Neuronal stem cell (in vitro differentiated cells): ENCODE results near the gene UMAD1.

ENCODE experiments used
- DNase-seq: peaks from one replicate; pipeline ENCODE4 v3.0.0-alpha.2; 2013; ENCODE audit warnings: low spot score
- H2AFZ ChIP-seq: one replicate; pipeline ENCODE4 v1.6.1; 2013; ENCODE audit warnings: mild to moderate bottlenecking, low read length, inconsistent platforms
- H2AK5ac ChIP-seq: 2 replicates; pipeline ENCODE4 v1.6.1; 2013; ENCODE audit warnings: low read depth, mild to moderate bottlenecking, inconsistent platforms, low read length, moderate library complexity, mixed read lengths
- H2BK120ac ChIP-seq: 2 replicates; pipeline ENCODE4 v1.6.1; 2013; ENCODE audit warnings: low read depth, mild to moderate bottlenecking, inconsistent platforms, low read length, moderate library complexity, mixed read lengths
- H2BK12ac ChIP-seq: one replicate; pipeline ENCODE4 v1.6.1; 2013; ENCODE audit warnings: low read length, inconsistent platforms
- H2BK15ac ChIP-seq: 2 replicates; pipeline ENCODE4 v1.6.1; 2013; ENCODE audit warnings: mild to moderate bottlenecking, low read length, inconsistent platforms, mixed read lengths
- H2BK5ac ChIP-seq: one replicate; pipeline ENCODE4 v1.6.1; 2013; ENCODE audit warnings: inconsistent platforms, mild to moderate bottlenecking, low read length, moderate library complexity
- H3K14ac ChIP-seq: one replicate; pipeline ENCODE4 v1.6.1; 2013; ENCODE audit warnings: low read length, inconsistent platforms
- H3K18ac ChIP-seq: 2 replicates; pipeline ENCODE4 v1.6.1; 2013; ENCODE audit warnings: low read length, inconsistent platforms
- H3K23ac ChIP-seq: 2 replicates; pipeline ENCODE4 v1.6.1; 2013; ENCODE audit warnings: low read depth, mild to moderate bottlenecking, mixed read lengths, low read length, inconsistent platforms; ENCODE audit not compliant: poor library complexity
- H3K27ac ChIP-seq: replicated peaks from 3 replicates; pipeline ENCODE4 v1.5.1; 2013; ENCODE audit warnings: low read length, inconsistent platforms
- H3K27me3 ChIP-seq, 3 experiments: 2 replicates each; pipeline ENCODE4 v1.6.1; 2013; ENCODE audit warnings: low read length in 3 of 3, mild to moderate bottlenecking in 2 of 3, inconsistent platforms in 1 of 3, low read depth in 1 of 3, mixed read lengths in 1 of 3, moderate library complexity in 1 of 3; ENCODE audit not compliant: control insufficient read depth in 3 of 3, insufficient read depth in 3 of 3
- H3K36me3 ChIP-seq, 2 donors: replicated peaks in 1 of 2; 2 replicates each; pipeline ENCODE4 v1.6.1; 2013; ENCODE audit warnings: low read length in 2 of 2; ENCODE audit not compliant: control insufficient read depth in 2 of 2, insufficient read depth in 2 of 2
- H3K4ac ChIP-seq: 2 replicates; pipeline ENCODE4 v1.6.1; 2013; ENCODE audit warnings: inconsistent platforms, mild to moderate bottlenecking, low read length, moderate library complexity
- H3K4me1 ChIP-seq, 2 donors: 1 replicate in 1 of 2; 2 replicates in 1 of 2; pipeline ENCODE4 v1.6.1; 2013; ENCODE audit warnings: low read length in 2 of 2, low read depth in 1 of 2; ENCODE audit not compliant: control insufficient read depth in 2 of 2, insufficient read depth in 1 of 2
- H3K4me2 ChIP-seq: one replicate; pipeline ENCODE4 v1.6.1; 2013; ENCODE audit warnings: mild to moderate bottlenecking, low read length, inconsistent platforms; ENCODE audit not compliant: insufficient read depth, poor library complexity, severe bottlenecking
- H3K4me3 ChIP-seq, 2 donors: 2 replicates each; pipeline ENCODE4 v1.5.1; 2013; ENCODE audit warnings: low read length in 2 of 2, mild to moderate bottlenecking in 2 of 2, inconsistent platforms in 1 of 2, moderate library complexity in 1 of 2
- H3K79me1 ChIP-seq: one replicate; pipeline ENCODE4 v1.6.1; 2013; ENCODE audit warnings: low read depth, mild to moderate bottlenecking, inconsistent platforms, low read length, moderate library complexity
- H3K9ac ChIP-seq: one replicate; pipeline ENCODE4 v1.6.1; 2013; ENCODE audit warnings: mild to moderate bottlenecking, low read depth, low read length, inconsistent platforms; ENCODE audit not compliant: poor library complexity
- H3K9me3 ChIP-seq, 2 donors: replicated peaks in 1 of 2; 2 replicates each; pipeline versions ENCODE3 to v1.6.1; 2013; ENCODE audit warnings: low read length in 2 of 2, mild to moderate bottlenecking in 2 of 2, inconsistent platforms in 1 of 2, low read depth in 1 of 2, mixed read lengths in 1 of 2, moderate library complexity in 1 of 2; ENCODE audit not compliant: control insufficient read depth in 2 of 2, insufficient read depth in 1 of 2
- H4K8ac ChIP-seq: one replicate; pipeline ENCODE4 v1.6.1; 2013; ENCODE audit warnings: low read depth, mild to moderate bottlenecking, inconsistent platforms, low read length, moderate library complexity
- H4K91ac ChIP-seq: one replicate; pipeline ENCODE4 v1.6.1; 2013; ENCODE audit warnings: low read length, low read depth, mild to moderate bottlenecking, inconsistent platforms; ENCODE audit not compliant: poor library complexity
- WGBS, 2 donors: extraction: QIAGEN DNeasy Blood & Tissue Kit; methylation state at CpG; one replicate each; pipeline ENCODE4 v1.1.7; 2013; ENCODE audit warnings: missing lambda C conversion rate in 2 of 2, mixed read lengths in 1 of 2; ENCODE audit not compliant: insufficient read length in 2 of 2, insufficient replicate concordance in 1 of 2; ENCODE audit errors: extremely low coverage in 2 of 2; 5-methylcytosine and 5-hydroxymethylcytosine counted together

Gene UMAD1

GRCh38 chr7:7897949-7898515 lies 257.5 kb downstream of the UMAD1 start:
- Histone ChIP-seq H3K18ac (no peak overlapping the region), H3K79me1 (no peaks in the 10 kb centered on the region), H3K4me3 (no peak overlapping the region), H2BK5ac (no peak overlapping the region), H3K4ac (no peak overlapping the region), H3K27ac (no peak overlapping the region), H2BK15ac (no peak overlapping the region), H4K8ac (no peak overlapping the region), H3K4me2 (no peak overlapping the region), H3K4me1 (peaks cover 7 to 8% of the 10 kb centered on the region in 2 donors), H2BK120ac (no peak overlapping the region), H2AK5ac (no peak overlapping the region), H2BK12ac (no peak overlapping the region), H3K9me3 (no peaks in the 10 kb centered on the region), H4K91ac (no peak overlapping the region), H3K23ac (no peak overlapping the region), H3K9ac (no peak overlapping the region), H3K27me3 (no peaks in the 10 kb centered on the region), H2AFZ (no peak overlapping the region), H3K14ac (no peak overlapping the region), H3K36me3 (no peaks in the 10 kb centered on the region)
- WGBS, 2 donors, result no CpG with 5 or more reads among the region's 4 CpGs
- DNase-seq, result no peak

GRCh38 chr7:7902845-7903244 lies 262.3 kb downstream of the UMAD1 start:
- no peak overlapping the region for H2BK12ac ChIP-seq
- H3K4me2 ChIP-seq, result no peak overlapping the region
- H3K79me1 ChIP-seq, result no peaks in the 10 kb centered on the region
- peak overlapping the region; percentile 50 for H2AFZ ChIP-seq
- DNase-seq, result no peak
- no peak overlapping the region for H2BK15ac ChIP-seq
- peak overlapping the region; percentile 67 for H3K18ac ChIP-seq
- H2BK120ac ChIP-seq, result no peak overlapping the region
- H3K9me3 ChIP-seq, result peaks cover 0 to 3% of the 10 kb centered on the region in 2 donors
- no CpG with 5 or more reads among the region's 2 CpGs for WGBS, 2 donors
- peak overlapping the region; percentile 67 for H3K14ac ChIP-seq
- H3K4ac ChIP-seq, result no peak overlapping the region
- H3K36me3 ChIP-seq, result no peaks in the 10 kb centered on the region
- no peak overlapping the region for H2AK5ac ChIP-seq
- no peak overlapping the region for H2BK5ac ChIP-seq
- peaks cover 0 to 6% of the 10 kb centered on the region in 2 donors for H3K4me1 ChIP-seq
- H4K91ac ChIP-seq, result no peak overlapping the region
- no peak overlapping the region for H4K8ac ChIP-seq
- no peak overlapping the region for H3K27ac ChIP-seq
- no peak overlapping the region for H3K4me3 ChIP-seq
- no peaks in the 10 kb centered on the region for H3K27me3 ChIP-seq
- no peak overlapping the region for H3K23ac ChIP-seq
- no peak overlapping the region for H3K9ac ChIP-seq

- Histone ChIP-seq H2BK5ac (no peak overlapping the region), H3K4me3 (no peak overlapping the region)
- WGBS, 2 donors, result no CpG with 5 or more reads among the region's 2 CpGs
These were observed 266.8 kb downstream of the UMAD1 start for GRCh38 chr7:7907306-7907705.

GRCh38 chr7:7908622-7909145 lies 268.1 kb downstream of the UMAD1 start:
- Histone ChIP-seq H3K4ac (no peak overlapping the region), H3K27me3 (no peaks in the 10 kb centered on the region), H3K23ac (no peak overlapping the region), H2BK5ac (no peak overlapping the region), H3K27ac (no peak overlapping the region), H3K9me3 (peaks cover 0 to 3% of the 10 kb centered on the region in 2 donors), H2AK5ac (no peak overlapping the region), H2BK120ac (no peak overlapping the region), H3K36me3 (no peaks in the 10 kb centered on the region), H4K8ac (no peak overlapping the region), H3K14ac (no peak overlapping the region), H3K4me2 (no peak overlapping the region), H3K18ac (no peak overlapping the region), H3K4me1 (peaks cover 0 to 6% of the 10 kb centered on the region in 2 donors), H3K79me1 (no peaks in the 10 kb centered on the region), H2AFZ (no peak overlapping the region), H4K91ac (no peak overlapping the region), H2BK12ac (no peak overlapping the region), H3K9ac (no peak overlapping the region), H3K4me3 (no peak overlapping the region), H2BK15ac (no peak overlapping the region)
- no CpG with 5 or more reads among the region's 3 CpGs for WGBS, 2 donors
- DNase-seq, result no peak

More at GRCh38 chr7:7907306-7907705, 266.8 kb downstream of the UMAD1 start:
- Histone ChIP-seq H2AFZ (no peak overlapping the region), H3K4me1 (peaks cover 6% of the 10 kb centered on the region in 2 donors), H4K8ac (no peak overlapping the region), H2BK15ac (no peak overlapping the region), H3K18ac (no peak overlapping the region), H3K9me3 (peaks cover 0 to 3% of the 10 kb centered on the region in 2 donors), H3K4ac (no peak overlapping the region), H4K91ac (no peak overlapping the region), H3K27ac (no peak overlapping the region), H3K9ac (no peak overlapping the region), H3K36me3 (no peaks in the 10 kb centered on the region), H2BK12ac (no peak overlapping the region), H3K27me3 (no peaks in the 10 kb centered on the region), H3K79me1 (no peaks in the 10 kb centered on the region), H2AK5ac (no peak overlapping the region), H3K4me2 (no peak overlapping the region), H3K14ac (no peak overlapping the region), H3K23ac (no peak overlapping the region), H2BK120ac (no peak overlapping the region)
- DNase-seq, result no peak
